GM19025 (cell line): ENCODE data around the gene SPATS2L.

Experiments used
- ATAC-seq: cut with Tn5 transposase; IDR thresholded peaks from one replicate; pipeline ENCODE4 v1.9.1; 2021; ENCODE audit warnings: mild to moderate bottlenecking, low read depth, moderate library complexity; ENCODE audit not compliant: unreplicated experiment

The SPATS2L gene

DNA sequence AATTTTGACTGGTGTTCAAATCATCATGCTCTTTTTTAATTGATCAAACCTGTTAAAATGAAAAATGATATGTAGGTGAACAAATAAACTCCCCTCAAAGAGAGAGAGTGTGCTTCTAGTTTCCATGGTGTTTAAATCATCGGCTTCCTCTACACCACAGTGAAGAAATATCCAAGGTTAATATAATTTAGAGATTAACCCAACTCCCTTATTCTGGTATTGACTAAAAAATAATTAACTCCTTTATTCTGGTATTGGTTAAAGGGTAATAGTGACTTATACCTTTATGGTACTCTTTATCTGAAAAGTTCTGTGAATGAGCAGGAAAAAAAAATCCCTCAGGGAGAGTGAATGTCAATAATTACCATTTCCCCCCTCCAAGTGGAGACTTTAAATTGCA lies 93.1 kb downstream of the SPATS2L start:
- ATAC-seq, result no peak

DNA sequence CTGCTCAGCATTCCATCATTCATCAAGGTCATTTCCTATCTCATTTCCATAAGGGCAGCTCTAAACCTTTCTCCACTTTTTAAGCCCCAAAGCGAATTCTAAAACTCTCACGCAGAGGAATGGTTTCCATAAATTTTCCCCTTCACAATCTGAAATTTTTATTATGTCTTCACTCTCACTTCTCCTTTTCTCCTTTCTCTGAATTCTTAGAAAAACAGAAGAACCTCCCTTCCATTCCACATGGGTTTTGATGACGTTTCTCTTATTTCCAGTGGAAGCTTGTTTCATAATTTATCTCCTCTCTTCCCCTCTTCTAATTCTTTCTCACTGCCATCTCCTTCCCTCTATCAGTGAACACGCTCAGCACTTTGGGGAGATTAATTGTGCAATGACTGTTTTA lies 97.3 kb downstream of the SPATS2L start:
- ATAC-seq, result no peak

DNA sequence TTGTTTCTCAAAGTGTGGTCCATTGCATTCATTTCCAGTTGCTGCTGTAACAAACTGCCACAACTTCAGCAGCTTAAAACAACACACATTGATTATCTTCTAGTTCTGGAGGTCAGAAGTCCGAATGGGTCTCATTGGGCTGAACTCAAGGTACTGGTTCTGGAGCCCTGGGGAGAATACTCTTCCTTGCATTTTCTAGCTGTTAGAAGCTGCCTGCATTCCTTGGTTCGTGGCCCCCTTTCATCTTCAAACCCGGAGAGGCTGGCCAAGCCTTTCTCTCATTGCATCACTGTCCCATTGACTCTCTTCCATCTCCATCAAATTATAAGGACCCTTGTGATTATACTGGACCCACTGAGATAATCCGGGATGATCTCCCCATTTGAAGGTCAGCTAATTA lies 98.1 kb downstream of the SPATS2L start:
- no peak for ATAC-seq

DNA sequence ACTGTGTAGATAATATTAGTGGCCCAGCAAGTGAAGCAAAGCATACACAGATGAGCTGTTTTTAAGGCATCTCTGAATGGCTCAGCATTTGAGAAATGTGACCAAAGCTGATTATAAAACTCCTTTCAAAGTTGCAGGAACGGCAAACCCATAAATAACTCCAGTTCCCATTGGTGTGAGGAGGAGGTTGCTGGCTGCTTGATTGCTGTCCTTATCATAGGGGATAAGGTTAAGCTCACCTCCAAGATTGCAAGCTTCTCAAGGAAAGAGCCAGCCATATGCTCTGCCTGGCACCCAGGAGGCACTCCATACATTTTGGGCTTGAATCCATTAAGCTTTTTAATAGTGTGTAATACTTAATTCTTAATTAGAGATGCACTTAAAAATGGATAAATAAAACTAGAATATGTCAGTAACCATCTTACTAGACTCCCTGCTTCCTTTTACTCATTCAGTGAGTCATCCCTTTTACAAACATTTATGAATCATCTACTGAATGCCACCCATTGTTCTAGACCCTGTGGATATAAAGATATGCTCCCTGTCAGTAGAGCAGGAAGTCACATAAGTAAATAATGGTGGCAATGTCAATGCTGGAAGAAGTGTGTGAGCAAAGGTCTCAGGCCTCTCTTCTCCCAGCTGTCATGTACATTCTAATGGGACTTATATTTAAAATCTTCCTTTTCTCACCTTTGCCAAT lies 99.3 kb downstream of the SPATS2L start:
- ATAC-seq, result peak; percentile 37

DNA sequence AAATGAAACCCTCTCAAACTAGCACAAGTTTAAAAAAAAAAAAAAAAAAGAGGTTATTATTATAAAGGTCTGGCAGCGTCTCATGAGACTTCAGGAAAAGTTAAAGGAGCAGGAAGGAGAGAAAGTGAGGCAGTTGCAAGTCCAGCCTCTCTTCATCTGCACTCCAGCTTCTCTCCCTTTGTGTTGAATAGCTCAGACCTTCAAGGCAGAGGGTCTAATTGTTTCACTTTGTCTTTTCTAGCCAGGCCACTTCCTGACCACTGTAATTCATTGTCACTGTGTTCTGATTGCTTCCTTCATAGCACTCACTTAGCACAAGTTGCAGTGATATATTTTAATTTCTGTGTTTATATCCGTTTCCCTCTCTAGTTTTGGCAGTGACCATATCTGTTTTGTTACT lies 99.9 kb downstream of the SPATS2L start:
- peak; percentile 42 for ATAC-seq

DNA sequence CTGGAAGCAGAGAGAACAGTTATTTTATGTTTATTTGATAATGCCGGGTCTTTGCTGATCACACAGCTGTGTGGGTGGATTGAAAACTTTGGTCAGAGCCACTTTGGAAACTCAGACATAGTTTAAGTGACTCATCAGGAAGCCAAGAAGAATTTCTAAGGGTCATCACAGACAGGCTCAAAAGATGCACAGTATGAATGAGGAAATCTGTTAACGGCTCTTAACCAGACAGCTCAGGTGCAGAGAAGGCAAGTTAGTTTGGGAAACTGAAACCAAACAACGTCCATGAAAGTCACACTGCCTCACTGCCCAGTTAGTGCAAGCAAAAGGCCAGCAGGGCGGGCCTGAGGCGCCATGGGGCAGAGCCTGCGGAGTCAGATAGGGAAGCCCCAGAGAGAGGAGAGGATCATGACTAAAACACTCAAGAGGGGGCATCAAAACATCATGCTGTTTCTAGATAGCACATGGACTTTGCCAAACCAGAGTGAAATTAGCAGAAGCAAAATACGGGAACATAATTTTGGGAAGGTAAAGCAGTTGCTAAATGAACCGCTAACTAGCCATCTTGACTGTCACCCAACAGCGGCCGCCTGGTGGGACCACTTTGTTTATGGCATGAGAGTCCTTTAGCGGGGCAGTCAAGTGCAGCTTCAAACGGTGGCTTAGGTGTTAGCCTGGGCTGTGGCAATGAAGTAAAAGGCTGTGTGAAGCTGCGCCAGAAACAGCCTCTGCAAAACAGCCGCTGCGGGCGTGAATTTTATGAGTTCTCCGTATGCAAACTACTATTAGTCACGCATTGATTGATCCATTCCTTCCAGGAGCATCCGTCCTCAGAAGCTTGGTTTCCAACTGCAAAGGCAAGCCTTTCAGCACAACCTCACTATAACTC lies 102.2 kb downstream of the SPATS2L start:
- ATAC-seq, result no peak

DNA sequence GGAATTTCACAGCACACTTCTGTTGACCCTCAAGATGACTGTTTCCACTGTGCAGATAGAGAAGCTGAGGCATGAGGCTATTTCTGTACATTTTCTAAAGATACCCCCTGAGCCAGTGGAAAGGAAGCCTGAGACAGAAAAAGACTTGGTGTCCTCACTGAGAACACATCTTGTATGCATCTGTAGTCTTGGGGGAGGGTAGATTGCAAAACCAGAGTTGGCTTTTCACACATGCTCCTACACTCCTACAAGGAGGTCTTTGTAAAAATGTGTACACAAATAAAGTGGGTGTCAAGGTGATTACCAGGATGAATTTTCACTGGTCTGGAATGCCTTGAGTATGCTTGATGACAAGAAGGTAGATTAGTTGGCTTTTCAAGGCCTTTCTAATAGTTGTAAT lies 105.3 kb downstream of the SPATS2L start:
- ATAC-seq, result no peak

DNA sequence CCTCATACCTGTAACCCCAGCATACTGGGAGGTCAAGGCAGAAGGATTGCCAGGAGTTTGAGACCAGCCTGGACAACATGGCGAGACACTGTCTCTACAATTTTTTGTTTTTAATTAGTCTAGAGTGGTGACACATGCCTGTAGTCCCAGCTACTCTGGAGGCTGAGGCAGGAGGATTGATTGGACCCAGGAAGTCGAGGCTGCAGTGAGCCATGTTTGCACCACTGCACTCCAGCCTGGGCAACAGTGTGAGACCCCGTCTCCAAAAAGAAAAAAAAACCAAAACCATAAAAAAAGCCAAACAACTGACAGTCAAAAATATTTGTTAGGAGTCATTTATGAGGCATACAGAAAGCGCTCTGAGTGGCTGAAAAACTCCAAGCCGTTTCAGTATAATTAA lies 107.9 kb downstream of the SPATS2L start:
- ATAC-seq, result no peak

DNA sequence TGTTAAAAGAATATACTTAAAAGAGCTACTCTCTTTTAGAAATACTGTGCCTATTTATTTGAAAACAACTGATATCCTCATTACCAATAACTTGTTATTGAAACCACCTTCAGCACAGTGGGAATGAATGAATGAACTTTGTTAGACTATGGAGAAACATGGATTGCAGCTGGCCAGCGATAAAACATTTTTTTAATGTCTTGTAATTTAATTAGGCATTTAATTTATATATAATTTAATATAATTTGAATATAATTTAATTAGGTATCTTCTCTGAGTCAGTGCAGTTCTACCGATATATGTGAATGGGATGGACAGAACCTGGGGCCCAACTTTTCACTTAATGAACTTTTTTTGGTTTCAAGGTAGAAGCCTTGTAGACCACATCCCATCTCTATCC lies 109.0 kb downstream of the SPATS2L start:
- no peak for ATAC-seq

DNA sequence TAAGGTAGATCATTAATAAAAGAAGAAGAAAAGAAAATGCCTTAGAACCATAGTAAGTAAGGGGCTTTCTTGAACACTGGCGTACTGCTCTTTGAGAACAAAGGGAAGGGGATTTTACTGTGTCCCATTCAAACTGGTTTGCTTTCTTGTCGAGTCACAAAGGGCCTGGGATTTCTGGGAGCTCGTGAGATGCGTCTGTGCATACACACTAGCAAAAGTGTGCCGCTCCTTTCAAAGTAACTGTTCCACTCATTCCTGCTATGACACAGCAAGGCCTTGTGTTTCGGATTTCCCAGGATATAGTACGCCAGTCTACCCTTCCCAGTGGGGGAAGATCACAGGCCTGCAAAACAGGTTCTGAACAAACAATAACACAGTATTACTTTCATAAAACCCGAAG lies 110.4 kb downstream of the SPATS2L start:
- ATAC-seq, result no peak

DNA sequence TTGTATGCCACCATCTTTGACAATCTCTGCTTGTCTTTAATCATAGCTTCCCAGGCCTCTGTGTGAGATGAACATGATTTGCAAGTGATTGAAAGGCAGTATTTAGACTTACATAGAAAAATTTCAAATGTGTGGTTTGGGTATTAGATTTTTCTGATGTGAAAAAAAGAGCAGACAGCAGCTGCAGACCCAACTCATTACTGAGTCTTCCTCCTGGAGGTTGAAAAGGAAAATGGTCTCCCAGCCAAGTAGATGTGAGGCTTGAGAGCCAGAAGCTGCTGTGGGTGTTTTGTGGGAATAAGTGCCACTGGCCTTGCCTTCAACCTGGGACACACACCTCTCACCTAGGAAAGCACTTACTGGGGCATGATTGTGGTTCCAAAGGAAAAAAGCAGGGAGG lies 110.9 kb downstream of the SPATS2L start:
- no peak for ATAC-seq

DNA sequence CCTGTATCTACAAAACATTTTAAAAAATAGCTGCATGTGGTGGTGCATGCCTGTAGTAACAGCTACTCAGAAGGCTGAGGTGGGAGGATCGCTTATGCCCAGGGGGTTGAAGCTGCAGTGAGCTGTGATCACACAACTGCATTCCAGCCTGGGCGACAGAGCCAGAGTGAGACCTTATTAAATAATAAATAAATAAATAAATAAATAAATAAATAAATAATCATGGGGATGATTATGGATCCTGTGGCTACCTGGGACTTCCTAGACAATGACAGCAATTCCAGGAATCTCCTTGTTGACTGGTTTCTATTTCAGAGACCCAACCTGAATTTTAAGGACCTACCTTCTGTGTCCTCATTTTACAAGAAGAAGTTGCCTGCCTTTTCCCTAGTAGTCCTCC lies 111.9 kb downstream of the SPATS2L start:
- ATAC-seq, result no peak

DNA sequence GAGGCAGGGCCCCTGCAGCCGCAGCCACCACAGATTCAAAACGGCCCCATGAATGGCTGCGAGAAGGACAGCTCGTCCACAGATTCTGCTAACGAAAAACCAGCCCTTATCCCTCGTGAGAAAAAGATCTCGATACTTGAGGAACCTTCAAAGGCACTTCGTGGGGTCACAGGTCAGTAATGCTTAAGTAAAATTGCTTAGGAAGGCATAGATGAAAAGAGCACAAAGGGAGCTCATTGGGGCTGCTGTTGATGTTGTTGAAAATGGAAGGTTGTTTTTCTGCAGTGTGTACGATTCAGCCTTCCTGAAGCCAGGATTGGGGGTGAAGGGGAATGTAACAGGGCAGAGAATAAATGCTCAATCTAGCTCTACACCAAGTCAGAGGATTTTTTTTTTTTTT lies 112.8 kb downstream of the SPATS2L start:
- no peak for ATAC-seq

DNA sequence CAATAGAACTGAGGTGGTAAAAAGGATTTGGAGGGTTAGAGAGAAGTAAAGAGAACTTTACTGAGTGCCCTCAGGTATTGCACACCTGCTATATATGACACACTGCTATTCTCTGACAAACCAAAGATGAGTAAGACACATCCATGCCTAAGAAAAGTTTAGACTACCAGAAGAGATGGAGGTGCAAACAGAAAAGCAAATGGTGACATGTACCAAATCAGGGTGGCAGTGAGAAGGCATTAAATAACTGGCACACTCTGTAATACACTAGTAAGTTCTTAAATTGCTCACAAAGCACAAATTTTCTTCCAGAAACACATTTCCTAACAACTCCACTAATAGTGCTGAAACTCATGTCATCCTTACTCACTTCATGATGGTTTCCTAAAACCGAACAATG lies 114.8 kb downstream of the SPATS2L start:
- no peak for ATAC-seq

DNA sequence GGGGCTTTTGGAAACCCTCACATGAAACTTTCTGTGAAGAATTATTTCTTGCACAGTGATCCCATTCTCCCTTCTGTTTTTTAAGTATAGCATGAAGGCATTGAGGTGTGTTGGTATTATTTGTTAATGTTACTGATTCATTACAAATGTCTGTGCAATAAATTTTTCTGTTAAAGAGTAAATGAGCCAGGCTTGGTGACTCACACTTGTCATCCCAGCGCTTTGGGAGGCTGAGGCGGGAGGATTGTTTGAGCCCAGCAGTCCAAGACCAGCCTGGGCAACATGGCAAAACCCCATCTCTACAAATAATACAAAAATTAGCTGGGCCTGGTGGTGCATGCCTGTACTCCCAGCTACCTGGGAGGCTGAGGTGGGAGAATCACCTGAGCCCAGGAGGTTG lies 115.6 kb downstream of the SPATS2L start:
- no peak for ATAC-seq

DNA sequence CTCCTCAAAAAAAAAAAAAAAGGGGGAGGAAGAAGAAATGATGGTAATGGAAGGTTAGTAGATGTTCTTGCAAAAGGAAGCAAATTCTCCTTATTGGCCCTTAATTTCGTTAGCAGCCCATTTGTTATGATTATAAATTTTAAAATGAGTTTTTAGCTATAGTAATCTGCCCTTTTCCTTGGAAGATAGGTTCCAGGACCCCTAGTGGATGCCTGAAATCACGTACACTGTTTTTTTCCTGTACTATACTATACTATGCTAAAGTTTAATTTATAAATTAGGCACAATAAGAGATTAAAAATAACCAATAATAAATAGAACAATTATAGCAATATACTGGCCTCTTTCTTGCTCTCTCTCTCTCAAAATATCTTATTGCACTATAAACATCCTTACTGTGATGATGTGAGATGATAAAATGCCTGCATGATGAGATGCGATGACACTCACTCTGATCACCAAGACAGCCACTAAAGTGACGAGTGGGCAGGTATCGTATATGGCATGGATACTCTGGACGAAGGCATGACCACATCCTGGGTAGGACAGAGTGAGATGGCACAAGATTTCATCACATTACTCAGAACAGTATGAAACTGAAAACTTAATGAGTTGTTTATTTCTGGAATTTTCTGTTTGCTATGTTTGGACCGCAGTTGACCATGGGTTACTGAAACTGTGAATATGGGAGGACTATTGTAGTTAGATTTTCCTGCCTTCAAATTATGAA lies 116.2 kb downstream of the SPATS2L start:
- ATAC-seq, result no peak

DNA sequence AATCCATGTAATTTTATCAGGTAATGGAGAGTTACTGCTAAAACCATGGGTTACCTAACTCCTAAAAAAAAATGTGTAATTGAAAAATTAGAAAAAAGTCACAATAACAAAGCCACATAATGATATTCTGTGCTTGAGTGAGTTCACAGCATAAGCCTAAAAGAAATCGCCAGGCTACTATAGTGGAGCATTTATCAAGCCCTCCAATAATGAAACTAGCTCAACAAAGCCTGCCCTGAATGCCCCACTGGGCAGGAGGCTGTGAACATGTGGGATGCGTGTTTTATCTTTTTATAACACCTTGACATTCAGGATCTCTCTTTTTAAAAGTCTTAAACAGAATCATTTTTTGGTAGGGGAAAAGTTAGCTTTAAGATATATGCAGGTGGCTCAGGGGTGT lies 117.0 kb downstream of the SPATS2L start:
- no peak for ATAC-seq

DNA sequence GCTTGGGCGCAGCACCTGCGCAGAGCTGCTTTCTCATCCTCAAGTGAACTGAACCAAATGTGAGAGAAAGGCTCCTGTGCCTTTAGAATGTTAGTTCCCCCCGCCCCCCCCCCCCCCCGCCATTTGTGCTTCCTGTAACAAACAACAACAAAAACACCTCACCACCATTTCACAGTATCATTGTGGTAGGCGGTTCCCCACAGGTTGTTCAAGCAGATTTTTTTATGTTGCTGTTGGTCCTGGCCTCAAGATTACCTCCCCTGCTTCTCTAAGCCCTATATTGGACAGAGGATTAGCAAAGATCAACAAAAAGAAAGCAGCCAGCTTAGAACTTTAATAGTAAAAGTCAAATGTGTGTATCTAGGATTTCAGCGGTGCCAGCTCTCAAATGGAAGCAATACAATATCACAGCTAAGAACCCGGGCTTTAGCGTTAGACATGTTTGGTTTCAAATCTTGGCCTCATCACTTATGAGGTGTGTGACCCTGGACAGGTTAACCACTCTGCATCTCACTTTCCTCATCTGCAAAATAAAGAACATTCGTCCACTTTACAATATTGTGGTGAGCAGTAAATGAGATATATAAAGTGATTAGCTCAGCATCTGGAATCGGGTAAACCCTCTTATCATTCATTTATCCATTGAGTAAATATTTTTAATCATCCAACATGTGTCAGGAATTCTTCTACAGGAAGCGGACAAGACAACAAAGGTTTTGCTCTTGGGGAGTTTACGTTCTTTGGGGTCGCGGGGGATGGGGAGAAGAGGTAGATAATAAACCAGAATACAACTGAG lies 118.7 kb downstream of the SPATS2L start:
- no peak for ATAC-seq

DNA sequence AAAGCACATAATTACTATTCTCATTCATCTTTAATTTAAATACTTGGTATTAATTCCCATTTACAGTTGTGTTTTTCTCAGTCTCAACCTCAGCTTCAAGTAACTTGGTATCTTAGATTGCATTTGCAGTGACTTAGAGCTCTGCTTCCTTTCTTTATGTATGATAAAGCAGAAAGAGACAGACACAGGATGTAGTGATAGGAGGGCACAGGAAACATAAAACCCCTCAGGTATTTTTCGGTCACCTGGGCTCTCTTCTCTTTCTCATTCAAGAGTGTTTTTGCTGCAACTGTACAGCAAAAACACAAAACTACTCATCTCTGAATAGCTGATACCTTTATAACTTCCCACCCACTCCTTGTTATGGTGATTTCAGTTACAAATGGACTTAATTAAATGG lies 120.3 kb downstream of the SPATS2L start:
- ATAC-seq, result no peak

DNA sequence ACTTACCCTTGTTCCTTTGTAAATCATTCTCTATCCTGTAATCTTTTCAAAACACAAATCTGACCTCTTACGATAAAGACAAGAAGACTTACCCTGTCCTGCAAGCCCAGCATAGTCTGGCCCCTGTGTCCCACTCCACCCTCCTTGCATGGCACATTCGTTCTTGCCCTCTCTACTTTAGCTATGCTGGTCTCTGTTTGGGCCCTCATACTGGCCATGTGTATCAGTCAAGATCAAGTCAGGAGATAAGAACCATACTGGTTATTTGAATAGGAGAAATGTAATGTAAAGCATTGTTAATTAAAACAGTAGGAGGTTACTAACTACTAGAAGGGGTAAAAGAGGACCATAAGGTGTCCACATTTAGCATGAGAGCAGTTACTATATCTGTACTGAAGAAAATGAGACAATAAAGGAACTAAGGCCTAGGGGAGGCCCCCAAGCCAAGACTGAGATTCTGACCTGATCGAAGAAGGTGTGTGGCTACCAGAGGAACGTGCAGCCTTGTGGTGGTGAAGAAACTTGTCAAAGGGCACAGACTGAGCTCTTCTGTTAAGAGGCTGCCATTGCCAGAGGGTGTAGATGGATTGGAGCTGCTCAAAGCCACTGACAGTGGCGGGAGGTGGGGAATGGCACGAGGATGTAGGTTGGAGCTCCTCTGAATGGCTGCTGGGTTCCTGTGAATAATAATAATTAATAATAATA lies 122.6 kb downstream of the SPATS2L start:
- ATAC-seq, result no peak
